Stimulated activated CD4-positive, alpha-beta T cell treated with anti-CD3 and anti-CD28 coated beads, Interleukin-15, amount 100 ng/mL, for 1 hour (primary cell): ENCODE data around the gene INPPL1.

Experiments used
- DNase-seq, 2 donors: peaks; one replicate each; pipeline ENCODE4 v3.0.0-alpha.2; 2020; ENCODE audit warnings: low read depth in 1 of 2, low spot score in 1 of 2

The INPPL1 gene

GRCh38 chr11:72231396-72232259, 7.1 kb downstream of the INPPL1 start:
- DNase-seq = no peak

- DNase-seq = no peak
These were observed 7.9 kb downstream of the INPPL1 start for GRCh38 chr11:72232260-72233055.

GRCh38 chr11:72233056-72233772, 8.6 kb downstream of the INPPL1 start:
- DNase-seq = no peak

GRCh38 chr11:72233773-72234513, 9.4 kb downstream of the INPPL1 start:
- no peak for DNase-seq

GRCh38 chr11:72234514-72234830, 9.9 kb downstream of the INPPL1 start:
- no peak for DNase-seq

GRCh38 chr11:72234920-72235319, 10.4 kb downstream of the INPPL1 start:
- DNase-seq = no peak

- DNase-seq = no peak
These were observed 10.9 kb downstream of the INPPL1 start for GRCh38 chr11:72235351-72236057.

- DNase-seq = no peak
These were observed 11.6 kb downstream of the INPPL1 start for GRCh38 chr11:72236083-72236697.

GRCh38 chr11:72236774-72237111, 12.2 kb downstream of the INPPL1 start:
- DNase-seq = no peak

- DNase-seq = no peak
These were observed 12.8 kb downstream of the INPPL1 start for GRCh38 chr11:72237112-72237931.

GRCh38 chr11:72238040-72238450, 13.5 kb downstream of the INPPL1 start:
- DNase-seq = no peak

- DNase-seq = no peak
These were observed 14.1 kb downstream of the INPPL1 start for GRCh38 chr11:72238492-72239312.

- no peak for DNase-seq
These were observed 14.8 kb downstream of the INPPL1 start for GRCh38 chr11:72239313-72239848.

GRCh38 chr11:72239849-72240460, 15.4 kb downstream of the INPPL1 start:
- DNase-seq = no peak

- DNase-seq = no peak
These were observed 16.1 kb downstream of the INPPL1 start for GRCh38 chr11:72240461-72241290.

- DNase-seq = no peak
These were observed 16.8 kb downstream of the INPPL1 start for GRCh38 chr11:72241291-72241781.

- DNase-seq = no peak
These were observed 17.6 kb downstream of the INPPL1 start for GRCh38 chr11:72242141-72242540.
